HG02970 (cell line): ENCODE results near the gene ENHO.

ENCODE experiments used
- ATAC-seq: cut with Tn5 transposase; IDR thresholded peaks from one replicate; pipeline ENCODE4 v1.9.1; 2021; ENCODE audit warnings: mild to moderate bottlenecking, moderate library complexity, moderate number of reproducible peaks; ENCODE audit not compliant: unreplicated experiment, low FRiP score

The ENHO gene

DNA sequence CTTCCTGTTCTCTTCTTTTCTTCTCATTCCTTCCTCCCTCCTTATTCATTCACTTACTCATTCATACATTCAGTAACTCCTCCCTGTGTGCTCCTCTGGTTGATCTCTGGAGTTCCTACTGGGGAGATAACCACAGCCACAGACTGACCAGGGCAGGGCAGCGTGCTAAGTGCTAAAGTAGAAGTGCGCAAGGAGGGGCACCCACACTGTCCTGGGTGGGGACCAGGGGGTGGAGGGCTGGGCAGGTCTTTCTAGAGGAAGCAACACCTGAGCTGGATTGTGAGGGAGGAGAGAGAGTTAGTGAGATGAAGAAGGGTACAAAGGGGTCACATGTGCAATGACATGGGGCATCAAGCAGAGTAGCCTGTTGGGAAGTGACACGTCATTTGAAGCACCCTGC, 13.8 kb downstream of the ENHO start:
- no peak for ATAC-seq

DNA sequence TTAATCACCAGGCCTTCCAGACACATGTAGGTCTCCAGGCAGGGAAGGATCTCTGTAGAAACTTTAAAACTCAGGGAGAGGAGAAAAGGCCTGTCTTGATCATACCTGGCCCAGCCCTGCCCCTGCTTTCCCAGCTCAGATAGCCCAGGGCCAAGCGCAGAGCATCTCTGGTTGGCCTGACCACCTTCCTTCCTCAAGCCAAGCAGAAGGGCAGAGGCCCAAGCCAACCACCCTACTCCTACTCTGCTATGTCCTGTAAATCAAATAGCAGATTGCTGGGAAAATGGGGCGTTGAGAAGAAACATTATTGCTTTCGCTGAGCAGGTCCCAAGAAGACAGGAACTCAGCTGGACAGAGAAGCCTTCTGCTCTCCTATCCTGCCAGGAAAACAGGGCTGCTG, 14.3 kb downstream of the ENHO start:
- ATAC-seq: no peak

DNA sequence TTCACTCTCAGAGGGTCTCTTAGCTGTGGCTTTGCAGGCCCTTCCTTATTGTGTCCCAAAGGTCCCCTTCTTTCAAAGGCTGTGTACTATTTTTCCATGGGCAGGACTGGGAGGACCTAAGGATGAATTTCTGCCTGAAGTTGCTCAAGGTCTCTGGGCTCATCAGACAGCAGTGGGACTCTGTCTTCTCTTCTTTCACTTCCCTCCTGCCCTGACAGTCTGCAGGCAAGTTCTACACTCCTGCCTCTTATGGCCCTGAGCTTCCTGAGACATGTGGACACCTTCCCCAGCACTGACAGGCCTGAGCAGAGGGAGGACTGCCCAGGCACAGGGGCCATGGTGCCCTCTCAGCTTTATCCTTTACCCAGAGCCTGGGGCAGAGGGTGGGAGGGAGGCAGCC, 14.8 kb downstream of the ENHO start:
- no peak for ATAC-seq

- ATAC-seq: no peak
Measured at GRCh38 chr9:34507556-34507955, 15.2 kb downstream of the ENHO start.

GRCh38 chr9:34506623-34507022, 16.2 kb downstream of the ENHO start:
- ATAC-seq: no peak

- ATAC-seq: no peak
Measured at GRCh38 chr9:34505370-34506120, 17.2 kb downstream of the ENHO start.

DNA sequence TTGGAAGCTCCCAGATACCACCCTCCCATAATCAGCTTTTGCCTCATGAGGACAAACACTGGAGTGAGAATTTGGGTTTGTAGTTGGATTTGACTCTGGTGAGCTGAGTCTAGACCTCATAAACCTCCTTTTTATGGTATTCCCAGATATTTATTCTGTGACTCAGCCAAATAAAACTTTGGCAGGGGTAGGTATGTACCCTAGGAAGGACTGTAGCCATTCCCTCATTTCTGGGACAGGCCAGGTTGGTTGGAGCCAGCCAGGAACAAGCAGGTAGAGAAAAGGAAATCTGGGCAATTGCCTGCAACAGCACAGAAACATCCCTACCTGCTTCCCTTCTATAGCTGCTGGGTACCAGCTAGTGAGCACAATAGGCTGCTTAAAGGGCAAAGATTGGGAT, 19.4 kb downstream of the ENHO start:
- ATAC-seq: no peak

GRCh38 chr9:34502891-34503290, 19.9 kb downstream of the ENHO start:
- no peak for ATAC-seq

DNA sequence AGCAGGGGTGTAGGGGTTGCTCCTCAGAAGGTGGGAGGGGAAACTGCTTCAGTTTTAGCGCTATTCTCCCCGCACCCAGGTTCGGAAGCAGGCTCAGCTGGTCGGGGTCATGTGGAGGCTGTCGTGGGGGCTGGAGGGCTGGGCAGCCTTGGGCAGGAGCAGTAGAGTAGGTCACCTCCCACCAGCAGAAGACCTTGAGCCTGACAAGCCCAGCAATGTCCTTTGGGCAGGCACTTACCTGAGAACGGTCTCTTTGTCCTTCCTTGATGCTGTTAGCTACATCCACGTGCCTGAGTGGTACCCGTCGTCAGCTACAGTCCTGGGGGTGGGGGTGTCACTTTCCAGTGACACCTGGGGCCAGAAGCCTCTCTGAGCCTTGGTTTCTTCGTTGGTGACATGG, 20.3 kb downstream of the ENHO start:
- no peak for ATAC-seq

- ATAC-seq: no peak
Measured at GRCh38 chr9:34501889-34502425, 20.8 kb downstream of the ENHO start.

- no peak for ATAC-seq
Measured at GRCh38 chr9:34501372-34501771, 21.4 kb downstream of the ENHO start.

GRCh38 chr9:34500623-34501267, 22.0 kb downstream of the ENHO start:
- ATAC-seq: no peak

GRCh38 chr9:34499076-34499475, 23.7 kb downstream of the ENHO start:
- ATAC-seq: no peak

DNA sequence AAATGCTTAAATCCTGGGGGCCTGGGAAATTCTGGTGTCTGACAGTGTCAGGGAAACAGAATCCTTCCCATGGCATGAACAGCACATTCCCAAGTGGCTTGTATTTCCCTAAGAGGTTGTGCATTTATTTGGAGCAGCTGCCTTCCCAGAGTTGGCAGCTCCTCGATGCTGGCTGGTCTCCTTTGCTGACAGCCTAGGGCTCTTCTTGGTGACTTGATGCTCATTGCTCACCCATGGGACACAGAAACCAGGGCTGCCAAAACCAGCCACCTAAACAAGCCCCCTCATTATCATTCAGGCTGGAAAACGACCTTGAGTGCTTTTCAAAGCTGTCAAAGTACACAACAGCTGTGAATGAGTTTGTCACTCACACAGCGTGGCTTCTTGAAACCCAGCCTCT, 24.2 kb downstream of the ENHO start:
- no peak for ATAC-seq

DNA sequence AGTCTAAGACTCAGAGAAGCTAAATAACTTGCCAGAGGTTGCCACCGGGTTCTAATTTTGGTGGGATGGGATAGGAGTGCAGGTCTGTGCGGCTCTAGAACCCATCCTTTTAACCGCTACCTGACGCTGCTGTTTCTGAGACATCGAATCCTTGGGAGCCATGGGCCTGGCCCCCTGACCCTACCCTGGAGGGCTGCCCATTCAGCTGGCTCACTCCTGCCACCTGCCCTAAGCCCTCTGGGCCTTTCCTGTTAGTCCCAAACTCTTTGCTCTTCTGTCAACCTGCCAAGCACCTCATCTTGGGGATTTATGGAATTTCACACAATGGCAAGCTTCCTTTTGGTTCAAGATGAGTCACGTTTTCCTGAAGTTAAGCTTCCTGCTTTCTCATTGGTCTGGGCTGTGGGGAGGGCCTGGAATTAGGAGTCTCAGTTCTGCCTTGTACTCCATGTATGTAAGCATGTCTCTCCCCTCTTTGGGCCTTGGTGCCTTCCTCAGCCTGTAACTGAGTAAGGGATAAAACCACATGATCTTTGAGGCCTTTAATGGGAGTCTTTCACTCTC, 26.6 kb downstream of the ENHO start:
- no peak for ATAC-seq

- ATAC-seq: no peak
Measured at GRCh38 chr9:34493972-34494535, 28.7 kb downstream of the ENHO start.

GRCh38 chr9:34492051-34492450, 30.7 kb downstream of the ENHO start:
- ATAC-seq: no peak

GRCh38 chr9:34491596-34491995, 31.2 kb downstream of the ENHO start:
- ATAC-seq: no peak

GRCh38 chr9:34490760-34491159, 32.0 kb downstream of the ENHO start:
- no peak for ATAC-seq

DNA sequence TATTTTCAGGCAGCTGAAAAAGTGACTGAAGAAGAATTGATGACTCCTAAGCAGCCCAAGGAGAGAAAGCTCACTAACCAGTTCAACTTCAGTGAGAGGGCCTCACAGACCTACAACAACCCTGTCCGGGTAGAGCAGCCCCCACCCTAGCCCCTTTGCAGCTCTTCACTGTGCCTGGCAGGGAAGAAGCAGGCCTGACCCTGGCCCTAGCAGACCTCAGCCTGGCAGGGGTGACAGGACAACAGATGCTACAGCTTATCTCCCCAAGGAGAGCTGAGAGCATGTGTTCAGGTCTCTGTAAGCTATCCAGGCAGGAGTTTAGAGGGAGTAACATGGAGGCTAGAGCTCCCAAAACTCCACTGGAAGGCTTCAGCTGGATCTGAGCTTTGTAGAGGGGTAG, 32.4 kb downstream of the ENHO start:
- ATAC-seq: no peak

DNA sequence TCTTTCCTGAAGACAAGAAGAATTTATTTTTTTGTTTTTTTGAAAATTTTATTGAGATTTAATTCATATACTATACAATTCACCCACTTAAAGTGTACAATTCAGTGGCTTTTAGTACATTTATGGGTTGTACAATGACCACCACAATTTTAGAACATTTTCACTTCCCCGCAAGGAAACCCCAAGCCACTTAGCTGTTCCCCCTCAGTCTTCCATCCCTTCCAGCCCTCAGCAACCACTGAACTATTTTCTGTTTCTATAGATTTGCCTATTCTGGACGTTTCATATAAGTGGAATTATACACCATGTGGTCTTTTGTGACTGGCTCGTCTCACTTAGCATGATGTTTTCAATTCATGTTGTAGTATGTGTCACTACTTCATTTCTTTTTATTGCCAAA, 36.2 kb downstream of the ENHO start:
- ATAC-seq: no peak
